A375 (cell line): ENCODE measurements around the gene CCL22. TPM values are rescaled to one million over a fixed set of nuclear protein-coding genes. Genes with fewer than 3 reads are reported as not detected.

Experiments used
- small RNA-seq: library from RNA; depleted of rRNA; stranded (forward); fragments of <200 nt; gene quantifications from one replicate; pipeline ENCODE3, GENCODE V24; 2014
- total RNA-seq: library from RNA; depleted of rRNA; stranded (reverse); fragments of >200 nt; shearing (Covaris generic); gene quantifications from 2 replicates; pipeline ENCODE4 v1.2.3, GENCODE V29; 2014; rRNA removed

CCL22 gene
- not detected in 2 replicates for total RNA-seq

DNA sequence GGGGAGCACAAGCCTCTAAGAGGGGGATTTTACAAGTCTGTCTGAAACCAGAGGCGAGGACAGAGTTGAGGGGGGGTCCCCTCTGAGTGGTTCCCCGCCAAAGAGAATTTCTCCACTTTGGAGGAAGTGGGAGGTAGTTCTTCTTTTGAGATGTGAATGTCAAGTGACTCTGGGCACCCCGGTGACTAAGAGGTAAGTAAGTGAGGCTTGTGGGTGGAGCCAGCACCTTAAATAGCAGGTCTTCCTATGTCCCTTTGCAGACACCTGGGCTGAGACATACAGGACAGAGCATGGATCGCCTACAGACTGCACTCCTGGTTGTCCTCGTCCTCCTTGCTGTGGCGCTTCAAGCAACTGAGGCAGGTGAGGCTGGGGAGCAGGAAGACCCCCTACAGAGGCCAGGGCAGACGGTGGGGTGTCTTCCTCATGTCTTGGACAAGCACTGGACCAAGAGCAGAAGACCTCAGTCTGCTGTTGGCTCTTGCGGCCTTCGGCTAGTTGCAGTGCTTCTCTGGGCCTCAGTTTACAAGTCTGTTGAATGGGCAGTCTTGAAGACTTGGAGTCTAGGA, at the start of gene CCL22:
TSS of gene CCL22 (plus strand) at position 257 of the 569 bp plus-strand sequence. CDS start at position 291, 34 bp downstream.

GRCh38 chr16:57372372-57373116, 14.0 kb downstream of the CCL22 start, which contains the start of gene CX3CL1:
Gene CX3CL1, plus strand, starts transcription at chr16:57372490. Its CDS starts 79 bp downstream, at chr16:57372569.

GRCh38 chr16:57403965-57404817, 45.6 kb downstream of the CCL22 start, which contains the start of gene CCL17:
Gene CCL17, plus strand, starts transcription at chr16:57404767. Its CDS starts 9,166 bp downstream, at chr16:57413933.

Small RNA genes lying within 50 kb of the gene (small RNA-seq; reads per million reads assigned to genes)
- gene AC108081.1 = not detected

Other genes starting within 250 kb of the CCL22 start
- 106 and 115 TPM in 2 replicates for gene PSME3IP1, start 172.7 kb upstream of the CCL22 start, total RNA-seq
- gene RSPRY1, start 172.5 kb upstream of the CCL22 start, total RNA-seq = 18.3 and 19.3 TPM in 2 replicates
- gene ARL2BP, start 113.5 kb upstream of the CCL22 start, total RNA-seq = 34.5 and 35.4 TPM in 2 replicates
- gene PLLP, start 74.1 kb upstream of the CCL22 start, total RNA-seq = not detected in 2 replicates
- gene CX3CL1, start 13.7 kb downstream of the CCL22 start, total RNA-seq = 0.13 and 1.1 TPM in 2 replicates
- gene CCL17, start 46.0 kb downstream of the CCL22 start, total RNA-seq = not detected in 2 replicates
- 84.8 and 86.7 TPM in 2 replicates for gene CIAPIN1, start 88.6 kb downstream of the CCL22 start, total RNA-seq
- 70.1 and 71.0 TPM in 2 replicates for gene COQ9, start 88.7 kb downstream of the CCL22 start, total RNA-seq
- 167 and 186 TPM in 2 replicates for gene POLR2C, start 103.9 kb downstream of the CCL22 start, total RNA-seq
- 18.3 and 22.3 TPM in 2 replicates for gene DOK4, start 127.7 kb downstream of the CCL22 start, total RNA-seq
- 19.8 and 20.1 TPM in 2 replicates for gene CCDC102A, start 177.8 kb downstream of the CCL22 start, total RNA-seq
- gene ADGRG5, start 183.9 kb downstream of the CCL22 start, total RNA-seq = 0.15 and 0.61 TPM in 2 replicates